GM12865 (cell line): ENCODE measurements around the gene SNX7.
A peak's percentile ranks its signal among the peaks of the same experiment; 100 is the strongest.

Experiments used
- DNase-seq: peaks from one replicate; pipeline ENCODE4 v3.0.0; 2010; ENCODE audit warnings: low read depth
- H3K4me3 ChIP-seq: 2 replicates; pipeline ENCODE4 v1.5.1; 2011; ENCODE audit warnings: mild to moderate bottlenecking, low read depth, low read length, control low read depth
- TF ChIP-seq, protein P1 (sequence below): IDR thresholded peaks from 2 replicates; pipeline ENCODE4 v1.5.1; 2011; ENCODE audit warnings: low read length, control low read depth, low read depth, inconsistent platforms; ENCODE audit not compliant: insufficient read depth; ENCODE audit errors: missing control alignments

SNX7 gene

DNA sequence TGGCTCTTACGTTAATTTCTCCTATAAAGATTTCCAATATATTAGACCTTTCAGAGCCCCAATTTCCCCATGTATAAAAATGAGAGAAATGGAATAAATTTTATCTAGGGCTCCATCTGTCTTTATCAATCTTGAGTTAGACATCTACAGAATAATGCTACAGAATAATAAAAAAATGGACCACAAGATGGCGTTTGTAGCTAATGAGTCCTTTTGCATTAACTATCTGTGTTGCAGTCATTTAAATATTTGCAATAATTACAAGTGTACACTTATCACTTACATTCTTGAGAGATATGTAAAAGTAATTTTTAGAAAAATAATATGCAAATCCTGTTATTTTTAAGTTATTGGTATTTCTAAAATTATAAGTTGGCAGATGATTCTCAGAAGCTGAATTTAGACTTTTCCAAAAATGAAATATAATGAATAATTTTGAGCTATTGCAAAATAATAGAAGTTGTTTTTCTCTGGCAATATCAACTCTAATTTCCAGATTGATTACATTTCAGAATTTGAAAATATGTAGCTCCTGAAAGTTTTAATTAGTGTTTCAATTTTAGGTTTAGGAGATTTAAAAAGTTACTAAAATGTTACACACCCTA, 87.7 kb downstream of the SNX7 start:
- DNase-seq = peak; percentile 5
- H3K4me3 ChIP-seq = no peak overlapping the region
- TF ChIP-seq, protein P1, sequence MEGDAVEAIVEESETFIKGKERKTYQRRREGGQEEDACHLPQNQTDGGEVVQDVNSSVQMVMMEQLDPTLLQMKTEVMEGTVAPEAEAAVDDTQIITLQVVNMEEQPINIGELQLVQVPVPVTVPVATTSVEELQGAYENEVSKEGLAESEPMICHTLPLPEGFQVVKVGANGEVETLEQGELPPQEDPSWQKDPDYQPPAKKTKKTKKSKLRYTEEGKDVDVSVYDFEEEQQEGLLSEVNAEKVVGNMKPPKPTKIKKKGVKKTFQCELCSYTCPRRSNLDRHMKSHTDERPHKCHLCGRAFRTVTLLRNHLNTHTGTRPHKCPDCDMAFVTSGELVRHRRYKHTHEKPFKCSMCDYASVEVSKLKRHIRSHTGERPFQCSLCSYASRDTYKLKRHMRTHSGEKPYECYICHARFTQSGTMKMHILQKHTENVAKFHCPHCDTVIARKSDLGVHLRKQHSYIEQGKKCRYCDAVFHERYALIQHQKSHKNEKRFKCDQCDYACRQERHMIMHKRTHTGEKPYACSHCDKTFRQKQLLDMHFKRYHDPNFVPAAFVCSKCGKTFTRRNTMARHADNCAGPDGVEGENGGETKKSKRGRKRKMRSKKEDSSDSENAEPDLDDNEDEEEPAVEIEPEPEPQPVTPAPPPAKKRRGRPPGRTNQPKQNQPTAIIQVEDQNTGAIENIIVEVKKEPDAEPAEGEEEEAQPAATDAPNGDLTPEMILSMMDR = peak; percentile 18

DNA sequence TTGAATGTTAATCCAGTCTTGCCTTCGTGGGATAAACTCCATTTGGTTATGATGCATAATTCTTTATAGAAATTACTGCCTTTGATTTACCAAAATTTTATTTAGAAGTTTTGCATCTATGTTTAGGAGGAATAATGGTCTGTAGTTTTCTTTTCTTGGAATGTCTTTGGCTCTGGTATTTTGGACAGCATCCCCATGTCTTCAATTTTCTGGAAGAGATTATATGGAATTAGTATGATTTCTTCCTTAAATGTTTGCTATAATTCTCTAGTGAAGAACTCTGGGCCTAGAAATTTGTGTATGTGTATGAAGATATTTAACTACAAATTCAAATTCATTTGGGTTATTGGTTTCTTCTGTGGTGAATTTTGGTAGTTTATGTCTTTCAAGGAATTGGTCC, 92.7 kb downstream of the SNX7 start:
- DNase-seq = no peak
- no peak overlapping the region for H3K4me3 ChIP-seq
- TF ChIP-seq, protein P1 = no peak

DNA sequence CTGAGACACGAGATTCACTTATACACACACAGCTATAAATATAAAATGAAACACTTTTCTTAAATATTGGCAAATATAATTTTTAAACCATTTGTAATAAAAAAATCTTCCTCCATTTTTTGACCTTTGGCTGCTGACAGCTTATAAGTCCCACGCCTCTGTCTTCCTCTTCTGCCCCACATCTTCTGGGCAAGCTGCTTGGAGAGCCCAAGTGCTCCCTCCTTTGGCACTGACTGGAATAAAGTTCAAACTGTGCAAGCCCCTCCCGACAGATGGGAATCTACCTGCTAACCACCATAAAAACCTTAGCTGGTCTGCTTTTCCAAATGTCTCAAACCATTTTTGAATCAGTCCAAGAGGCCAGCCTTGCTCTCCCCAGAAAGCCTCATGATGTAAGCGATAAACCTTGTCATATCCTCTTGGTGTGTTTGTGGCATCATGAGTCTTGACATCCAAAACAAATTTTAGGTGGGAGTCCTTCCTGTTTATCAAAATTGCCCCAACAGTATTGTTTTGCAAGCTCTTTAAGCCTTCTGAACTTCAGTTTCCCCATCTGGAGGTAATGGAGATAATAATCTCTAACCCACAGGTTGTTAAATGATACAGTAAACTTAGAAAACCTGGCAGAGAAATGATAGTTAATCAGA, 99.8 kb downstream of the SNX7 start:
- no peak overlapping the region for H3K4me3 ChIP-seq
- DNase-seq = peak; percentile 5
- TF ChIP-seq, protein P1 = no peak

DNA sequence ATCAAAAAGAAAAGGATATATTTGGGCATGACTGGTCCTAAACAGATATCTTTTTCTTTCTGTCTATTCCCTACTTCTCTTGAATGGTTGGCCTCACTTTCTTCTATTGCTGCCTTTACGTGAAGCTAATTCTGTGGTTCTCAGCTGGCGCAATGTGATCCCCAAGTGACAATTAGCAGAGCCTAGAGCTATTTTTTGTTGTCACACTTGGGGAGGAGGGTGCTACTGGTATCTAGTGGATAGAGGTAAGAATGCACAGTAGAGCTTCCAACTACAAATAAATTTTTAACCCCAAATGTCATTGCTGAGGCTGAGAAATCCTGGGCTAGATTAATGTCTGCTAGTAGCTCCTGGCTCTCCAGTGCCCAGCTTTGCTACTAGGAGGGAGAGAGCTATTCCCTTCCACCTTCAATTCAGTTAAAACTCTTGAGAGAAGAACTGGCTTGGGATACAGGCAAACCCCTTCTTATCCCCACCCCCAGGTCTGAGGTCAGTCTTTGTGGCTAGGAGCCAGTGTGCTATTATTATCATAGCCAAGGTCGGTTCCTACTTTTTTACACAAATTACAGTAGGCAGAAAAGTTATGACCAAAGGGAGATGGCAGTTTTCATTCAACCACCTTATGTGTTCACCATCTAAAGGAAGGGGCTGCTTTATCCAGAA, 102.1 kb downstream of the SNX7 start:
- no peak overlapping the region for H3K4me3 ChIP-seq
- no peak for DNase-seq
- TF ChIP-seq, protein P1 = no peak

DNA sequence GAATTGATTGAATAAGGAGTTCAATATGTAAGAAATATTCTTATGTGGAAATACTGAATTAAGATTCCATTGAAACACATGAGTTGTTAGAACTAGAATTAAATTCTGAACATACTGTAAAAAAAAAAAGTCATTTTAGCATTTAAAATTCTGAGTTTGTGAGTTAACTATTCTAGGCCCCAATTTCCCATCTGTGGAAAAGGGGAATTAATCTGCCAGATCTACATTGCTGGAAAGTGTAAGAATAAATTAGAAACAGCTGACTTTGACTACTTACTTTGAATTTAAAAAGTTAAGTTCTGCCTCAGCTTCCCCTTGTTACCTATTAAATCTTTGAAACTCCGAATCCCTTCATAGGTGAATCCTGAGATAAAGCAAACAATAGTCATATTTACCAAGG, 103.0 kb downstream of the SNX7 start:
- no peak overlapping the region for H3K4me3 ChIP-seq
- TF ChIP-seq, protein P1 = no peak
- no peak for DNase-seq

DNA sequence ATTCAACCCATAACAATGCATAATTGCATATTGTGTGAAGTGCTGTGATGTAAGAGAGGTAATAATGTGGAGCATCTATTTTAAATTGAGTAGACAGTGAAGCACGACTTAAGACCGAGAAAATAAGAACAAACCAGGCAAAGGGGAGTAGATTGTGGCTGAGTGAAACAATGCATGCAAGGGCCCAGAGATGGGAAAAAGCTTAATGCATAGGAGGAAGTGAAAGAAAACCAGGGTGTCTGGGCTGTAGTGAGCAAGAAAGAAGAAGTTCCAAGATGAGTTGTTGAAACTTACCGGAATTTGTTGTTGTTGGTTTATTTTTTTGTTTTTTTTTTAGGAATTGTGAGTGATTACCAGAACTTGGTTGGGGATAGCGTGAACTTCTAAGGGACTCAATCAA, 104.7 kb downstream of the SNX7 start:
- TF ChIP-seq, protein P1 = no peak
- peak; percentile 22 for DNase-seq
- no peak overlapping the region for H3K4me3 ChIP-seq
